ENCODE data around the gene KRT17.
"Not testable (repeated sequence)": the region's sequence is repeated elsewhere in the genome, so short reads cannot be mapped to it uniquely, and the experiment has no call there.

The KRT17 gene

GRCh38 chr17:41595585-41595984 is 28.8 kb downstream of the KRT17 start:
- no peak for DNase-seq (ENCODE audit: low read depth in 4 of 4, low spot score in 1 of 4)

GRCh38 chr17:41594363-41594915 is 29.9 kb downstream of the KRT17 start:
- no peak for DNase-seq (ENCODE audit: low read depth in 4 of 4, low spot score in 1 of 4)

- DNase-seq (ENCODE audit: low read depth in 4 of 4, low spot score in 1 of 4), result no peak
Observed at GRCh38 chr17:41593306-41593981, 30.9 kb downstream of the KRT17 start.

- DNase-seq (ENCODE audit: low read depth in 4 of 4, low spot score in 1 of 4), result no peak
Observed at GRCh38 chr17:41592601-41593305, 31.6 kb downstream of the KRT17 start.

- no peak for DNase-seq (ENCODE audit: low read depth in 4 of 4, low spot score in 1 of 4)
Observed at GRCh38 chr17:41589301-41589700, 35.1 kb downstream of the KRT17 start.

GRCh38 chr17:41588126-41588810 is 36.1 kb downstream of the KRT17 start:
- DNase-seq (ENCODE audit: low read depth in 4 of 4, low spot score in 1 of 4), result no peak

GRCh38 chr17:41586863-41587495 is 37.4 kb downstream of the KRT17 start, which contains the start of gene KRT14:
KRT14 (minus strand) TSS chr17:41586895; CDS start chr17:41586834, 61 bp downstream.
- no peak for DNase-seq (ENCODE audit: low read depth in 4 of 4, low spot score in 1 of 4)

GRCh38 chr17:41585301-41586056 is 38.9 kb downstream of the KRT17 start:
- no peak for DNase-seq (ENCODE audit: low read depth in 4 of 4, low spot score in 1 of 4)

- DNase-seq (ENCODE audit: low read depth in 4 of 4, low spot score in 1 of 4), result not testable (repeated sequence)
Observed at GRCh38 chr17:41584331-41584927, 39.9 kb downstream of the KRT17 start.

- no peak for DNase-seq (ENCODE audit: low read depth in 4 of 4, low spot score in 1 of 4)
Observed at GRCh38 chr17:41583137-41584127, 40.9 kb downstream of the KRT17 start.

GRCh38 chr17:41582061-41582968 is 42.1 kb downstream of the KRT17 start:
- not testable (repeated sequence) for DNase-seq (ENCODE audit: low read depth in 4 of 4, low spot score in 1 of 4)

GRCh38 chr17:41581366-41582060 is 42.9 kb downstream of the KRT17 start:
- DNase-seq (ENCODE audit: low read depth in 4 of 4, low spot score in 1 of 4), result no peak

GRCh38 chr17:41580687-41581365 is 43.5 kb downstream of the KRT17 start:
- DNase-seq (ENCODE audit: low read depth in 4 of 4, low spot score in 1 of 4), result no peak

- DNase-seq (ENCODE audit: low read depth in 4 of 4, low spot score in 1 of 4), result no peak
Observed at GRCh38 chr17:41580244-41580575, 44.2 kb downstream of the KRT17 start.

- DNase-seq (ENCODE audit: low read depth in 4 of 4, low spot score in 1 of 4), result peak; percentile 29 to 71 (median 34)
Observed at GRCh38 chr17:41579484-41580243, 44.7 kb downstream of the KRT17 start.

GRCh38 chr17:41578971-41579370 is 45.4 kb downstream of the KRT17 start:
- no peak for DNase-seq (ENCODE audit: low read depth in 4 of 4, low spot score in 1 of 4)
